ENCODE results near the gene LRP5.

- no peak for TF ChIP-seq POLR2A (IDR thresholded peaks at IDR 0.05; ENCODE audit: borderline replicate concordance, extremely low read depth, insufficient read depth, insufficient read length)
- TF ChIP-seq REST (IDR thresholded peaks at IDR 0.05; ENCODE audit: low read depth), result no peak
- TF ChIP-seq, protein P1, sequence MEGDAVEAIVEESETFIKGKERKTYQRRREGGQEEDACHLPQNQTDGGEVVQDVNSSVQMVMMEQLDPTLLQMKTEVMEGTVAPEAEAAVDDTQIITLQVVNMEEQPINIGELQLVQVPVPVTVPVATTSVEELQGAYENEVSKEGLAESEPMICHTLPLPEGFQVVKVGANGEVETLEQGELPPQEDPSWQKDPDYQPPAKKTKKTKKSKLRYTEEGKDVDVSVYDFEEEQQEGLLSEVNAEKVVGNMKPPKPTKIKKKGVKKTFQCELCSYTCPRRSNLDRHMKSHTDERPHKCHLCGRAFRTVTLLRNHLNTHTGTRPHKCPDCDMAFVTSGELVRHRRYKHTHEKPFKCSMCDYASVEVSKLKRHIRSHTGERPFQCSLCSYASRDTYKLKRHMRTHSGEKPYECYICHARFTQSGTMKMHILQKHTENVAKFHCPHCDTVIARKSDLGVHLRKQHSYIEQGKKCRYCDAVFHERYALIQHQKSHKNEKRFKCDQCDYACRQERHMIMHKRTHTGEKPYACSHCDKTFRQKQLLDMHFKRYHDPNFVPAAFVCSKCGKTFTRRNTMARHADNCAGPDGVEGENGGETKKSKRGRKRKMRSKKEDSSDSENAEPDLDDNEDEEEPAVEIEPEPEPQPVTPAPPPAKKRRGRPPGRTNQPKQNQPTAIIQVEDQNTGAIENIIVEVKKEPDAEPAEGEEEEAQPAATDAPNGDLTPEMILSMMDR (IDR thresholded peaks at IDR 0.05 in 2 of 3, conservative IDR thresholded peaks at IDR 0.05 in 1 of 3; ENCODE audit: borderline replicate concordance in 1 of 3, insufficient read depth in 1 of 3, low read depth in 2 of 3, low read length in 2 of 3), result no peak
- no peak for TF ChIP-seq EZH2 (IDR thresholded peaks at IDR 0.05)
- no peak for TF ChIP-seq YY1 (IDR thresholded peaks at IDR 0.05; ENCODE audit: extremely low read depth, insufficient replicate concordance, low read depth, low read length)
- TF ChIP-seq POLR2AphosphoS5 (IDR thresholded peaks at IDR 0.05; ENCODE audit: low read depth, low read length), result no peak
- TF ChIP-seq ZFX (IDR thresholded peaks at IDR 0.05), result no peak
- no peak for TF ChIP-seq CEBPB (IDR thresholded peaks at IDR 0.05; ENCODE audit: low read depth)
- TF ChIP-seq ATF3 (IDR thresholded peaks at IDR 0.05), result no peak
These were observed 136.2 kb downstream of the LRP5 start for GRCh38 chr11:68448604-68449011.

Measured in HCT116 (cell line).